GM23338 (cell line): Measurements from ENCODE around the gene LYZL2.

Experiments used
- CREB1 ChIP-seq: fragments of 250-450 bp; sonication (Bioruptor Pico); IDR thresholded peaks from 2 replicates; pipeline ENCODE4 v1.5.0; 2020; ENCODE audit warnings: low read depth, mild to moderate bottlenecking, moderate library complexity
- CTCF ChIP-seq, 2 experiments: fragments of 200-600 bp in 1 of 2; sonication (generic) in 1 of 2; conservative IDR thresholded peaks; 2 replicates each; pipeline versions ENCODE4 v1.5.1 to v1.6.1; 2016 to 2017; ENCODE audit warnings: antibody characterized with exemption in 2 of 2, low read depth in 2 of 2, mild to moderate bottlenecking in 2 of 2, moderate library complexity in 1 of 2
- ETS1 ChIP-seq: IDR thresholded peaks from 2 replicates; pipeline ENCODE4 v1.6.1; 2016; ENCODE audit warnings: antibody characterized with exemption
- EZH2 ChIP-seq: fragments of 200-600 bp; sonication (generic); IDR thresholded peaks from one replicate; pipeline ENCODE4 v1.8.0; 2017; ENCODE audit warnings: antibody characterized with exemption, mild to moderate bottlenecking, low read depth; ENCODE audit not compliant: unreplicated experiment
- EZH2phosphoT487 ChIP-seq: fragments of 200-600 bp; sonication (generic); IDR thresholded peaks from one replicate; pipeline ENCODE4 v1.8.1; 2018; ENCODE audit warnings: antibody characterized with exemption; ENCODE audit not compliant: unreplicated experiment
- NANOG ChIP-seq: IDR thresholded peaks from 2 replicates; pipeline ENCODE4 v1.6.1; 2016; ENCODE audit warnings: antibody characterized with exemption, borderline replicate concordance
- POLR2AphosphoS5 ChIP-seq: IDR thresholded peaks from 2 replicates; pipeline ENCODE4 v1.6.1; 2016; ENCODE audit warnings: antibody characterized with exemption, low read depth
- STAT1 ChIP-seq: IDR thresholded peaks from one replicate; pipeline ENCODE4 v1.6.1; 2016; ENCODE audit warnings: antibody characterized with exemption; ENCODE audit not compliant: unreplicated experiment

- TF ChIP-seq CTCF (conservative IDR thresholded peaks at IDR 0.05; ENCODE audit: low read depth in 2 of 2) = no peak
- no peak for TF ChIP-seq POLR2AphosphoS5
- TF ChIP-seq EZH2 = no peak
- no peak for TF ChIP-seq CREB1 (CRISPR knock-in tag)
- TF ChIP-seq STAT1 = no peak
- TF ChIP-seq EZH2phosphoT487 = no peak
- TF ChIP-seq NANOG = no peak
- no peak for TF ChIP-seq ETS1
These were observed 1.0 kb upstream of the LYZL2 start for GRCh38 chr10:30630571-30630970.
